H9 (cell line): ENCODE data around the gene RIMBP2. TPM values are rescaled to one million over a fixed set of nuclear protein-coding genes. Genes with fewer than 3 reads are reported as not detected.

Source experiments
- DNase-seq: peaks from one replicate; pipeline ENCODE4 v3.0.0-alpha.2; 2017
- H2AFZ ChIP-seq: one replicate; pipeline ENCODE4 v1.6.1; 2013; ENCODE audit warnings: mild to moderate bottlenecking, low read length, control low read depth, moderate library complexity
- H2AK5ac ChIP-seq: 2 replicates; pipeline ENCODE4 v1.6.1; 2013; ENCODE audit warnings: low read length, control low read depth, mixed read lengths; ENCODE audit not compliant: insufficient read length
- H2BK120ac ChIP-seq: one replicate; pipeline ENCODE4 v1.6.1; 2013; ENCODE audit warnings: low read depth, mild to moderate bottlenecking, low read length, control low read depth, inconsistent platforms; ENCODE audit not compliant: poor library complexity, severe bottlenecking
- H2BK12ac ChIP-seq: 2 replicates; pipeline ENCODE4 v1.6.1; 2013; ENCODE audit warnings: low read length, control low read depth, mixed read lengths, low read depth; ENCODE audit not compliant: insufficient read length
- H2BK15ac ChIP-seq: 2 replicates; pipeline ENCODE4 v1.6.1; 2013; ENCODE audit warnings: low read depth, low read length, control low read depth
- H2BK20ac ChIP-seq: one replicate; pipeline ENCODE4 v1.6.1; 2013; ENCODE audit warnings: low read depth, mild to moderate bottlenecking, low read length, control low read depth, inconsistent platforms; ENCODE audit not compliant: poor library complexity, severe bottlenecking
- H2BK5ac ChIP-seq: 2 replicates; pipeline ENCODE4 v1.6.1; 2013; ENCODE audit warnings: low read length, control low read depth, mixed read lengths; ENCODE audit not compliant: insufficient read length
- H3K14ac ChIP-seq: 2 replicates; pipeline ENCODE4 v1.6.1; 2013; ENCODE audit warnings: low read length, control low read depth; ENCODE audit not compliant: insufficient read depth
- H3K18ac ChIP-seq: 2 replicates; pipeline ENCODE4 v1.6.1; 2013; ENCODE audit warnings: low read depth, mild to moderate bottlenecking, mixed read lengths, low read length, control low read depth; ENCODE audit not compliant: insufficient read length
- H3K23ac ChIP-seq: 2 replicates; pipeline ENCODE4 v1.6.1; 2013; ENCODE audit warnings: low read length, control low read depth, mixed read lengths, low read depth; ENCODE audit not compliant: insufficient read length
- H3K23me2 ChIP-seq: 2 replicates; pipeline ENCODE4 v1.6.1; 2013; ENCODE audit warnings: low read depth, mild to moderate bottlenecking, mixed read lengths, low read length, control low read depth; ENCODE audit not compliant: insufficient read length, poor library complexity, severe bottlenecking
- H3K27ac ChIP-seq: 2 replicates; pipeline ENCODE4 v1.5.1; 2013; ENCODE audit warnings: low read length, control low read depth, mixed read lengths, low read depth; ENCODE audit not compliant: insufficient read length
- H3K27me3 ChIP-seq: 2 replicates; pipeline ENCODE4 v1.6.1; 2013; ENCODE audit warnings: low read length, control low read depth, inconsistent platforms; ENCODE audit not compliant: insufficient read depth
- H3K4ac ChIP-seq: 2 replicates; pipeline ENCODE4 v1.6.1; 2013; ENCODE audit warnings: low read depth, mild to moderate bottlenecking, control low read depth, inconsistent platforms, low read length, moderate library complexity
- H3K4me1 ChIP-seq: 2 replicates; pipeline ENCODE4 v1.6.1; 2013; ENCODE audit warnings: low read length, control low read depth, inconsistent platforms; ENCODE audit not compliant: insufficient read depth
- H3K4me2 ChIP-seq: 2 replicates; pipeline ENCODE4 v1.6.1; 2013; ENCODE audit warnings: low read length, control low read depth, mixed read lengths; ENCODE audit not compliant: insufficient read length, insufficient read depth
- H3K56ac ChIP-seq: 2 replicates; pipeline ENCODE4 v1.6.1; 2013; ENCODE audit warnings: low read depth, mild to moderate bottlenecking, mixed read lengths, low read length, control low read depth; ENCODE audit not compliant: insufficient read length
- H3K79me1 ChIP-seq: 2 replicates; pipeline ENCODE4 v1.6.1; 2013; ENCODE audit warnings: low read depth, mild to moderate bottlenecking, moderate library complexity, low read length, control low read depth, inconsistent platforms; ENCODE audit not compliant: insufficient read depth, poor library complexity, severe bottlenecking
- H3K79me2 ChIP-seq: 2 replicates; pipeline ENCODE4 v1.6.1; 2013; ENCODE audit warnings: low read length, control low read depth, inconsistent platforms; ENCODE audit not compliant: insufficient read depth
- H3K9ac ChIP-seq: 2 replicates; pipeline ENCODE4 v1.6.1; 2013; ENCODE audit warnings: low read length, control low read depth, mixed read lengths; ENCODE audit not compliant: insufficient read length; ENCODE audit errors: extremely low read depth
- H3K9me3 ChIP-seq: one replicate; pipeline ENCODE4 v1.6.1; 2013; ENCODE audit warnings: low read depth, low read length, inconsistent platforms; ENCODE audit not compliant: control insufficient read depth
- H3T11ph ChIP-seq: one replicate; pipeline ENCODE4 v1.6.1; 2013; ENCODE audit warnings: mild to moderate bottlenecking, low read length, control low read depth, inconsistent platforms
- H4K20me1 ChIP-seq: one replicate; pipeline ENCODE4 v1.6.1; 2013; ENCODE audit not compliant: control insufficient read depth, insufficient read length, insufficient read depth
- H4K5ac ChIP-seq: 2 replicates; pipeline ENCODE4 v1.6.1; 2013; ENCODE audit warnings: low read depth, mild to moderate bottlenecking, mixed read lengths, low read length, control low read depth; ENCODE audit not compliant: insufficient read length
- H4K8ac ChIP-seq: replicated peaks from 2 replicates; pipeline ENCODE4 v1.6.1; 2013; ENCODE audit warnings: low read length, control low read depth, mixed read lengths, low read depth; ENCODE audit not compliant: insufficient read length
- H4K91ac ChIP-seq: 2 replicates; pipeline ENCODE4 v1.6.1; 2013; ENCODE audit warnings: low read depth, mild to moderate bottlenecking, moderate library complexity, mixed read lengths, low read length, control low read depth; ENCODE audit not compliant: insufficient read length
- H3K27ac Mint-ChIP-seq, 3 experiments: 2 replicates in 2 of 3; 3 replicates in 1 of 3; pipeline ENCODE4 v1.8.0; 2020 to 2021; ENCODE audit warnings: mixed read lengths in 3 of 3, mild to moderate bottlenecking in 1 of 3, moderate library complexity in 1 of 3
- H3K27me3 Mint-ChIP-seq: 2 replicates; pipeline ENCODE4 v1.8.0; 2021; ENCODE audit warnings: low read depth, mild to moderate bottlenecking, moderate library complexity, mixed read lengths
- H3K36me3 Mint-ChIP-seq, 3 experiments: 2 replicates in 2 of 3; 3 replicates in 1 of 3; pipeline ENCODE4 v1.8.0; 2020 to 2021; ENCODE audit warnings: low read depth in 3 of 3, mixed read lengths in 3 of 3; ENCODE audit not compliant: insufficient read depth in 1 of 3
- H3K4me1 Mint-ChIP-seq, 2 experiments: 2 replicates each; pipeline ENCODE4 v1.8.0; 2020; ENCODE audit warnings: mixed read lengths in 2 of 2
- H3K4me3 Mint-ChIP-seq, 2 experiments: 2 replicates in 1 of 2; 3 replicates in 1 of 2; pipeline ENCODE4 v1.8.0; 2020 to 2021; ENCODE audit warnings: mild to moderate bottlenecking in 2 of 2, mixed read lengths in 2 of 2, moderate library complexity in 1 of 2
- H3K9me3 Mint-ChIP-seq, 2 experiments: 2 replicates in 1 of 2; 3 replicates in 1 of 2; pipeline ENCODE4 v1.8.0; 2020; ENCODE audit warnings: mild to moderate bottlenecking in 2 of 2, mixed read lengths in 2 of 2, moderate library complexity in 1 of 2
- CTCF ChIP-seq: fragments of 200-600 bp; sonication (generic); conservative IDR thresholded peaks from 3 replicates; pipeline ENCODE4 v1.8.0; 2021; ENCODE audit warnings: antibody characterized with exemption, mild to moderate bottlenecking
- WGBS: extraction: QIAGEN DNeasy Blood & Tissue Kit; methylation state at CpG from one replicate; pipeline ENCODE4 v1.1.7; 2013; ENCODE audit warnings: missing lambda C conversion rate, low lambda C conversion rate, mixed read lengths; ENCODE audit not compliant: insufficient read length; ENCODE audit errors: extremely low coverage; 5-methylcytosine and 5-hydroxymethylcytosine counted together
- total RNA-seq: library from RNA; stranded (reverse); gene quantifications from 2 replicates; pipeline ENCODE4 v1.2.1, GENCODE V29; 2021

RIMBP2 gene
- total RNA-seq, 1 experiment from 2014 or later: 0.70 TPM

DNA sequence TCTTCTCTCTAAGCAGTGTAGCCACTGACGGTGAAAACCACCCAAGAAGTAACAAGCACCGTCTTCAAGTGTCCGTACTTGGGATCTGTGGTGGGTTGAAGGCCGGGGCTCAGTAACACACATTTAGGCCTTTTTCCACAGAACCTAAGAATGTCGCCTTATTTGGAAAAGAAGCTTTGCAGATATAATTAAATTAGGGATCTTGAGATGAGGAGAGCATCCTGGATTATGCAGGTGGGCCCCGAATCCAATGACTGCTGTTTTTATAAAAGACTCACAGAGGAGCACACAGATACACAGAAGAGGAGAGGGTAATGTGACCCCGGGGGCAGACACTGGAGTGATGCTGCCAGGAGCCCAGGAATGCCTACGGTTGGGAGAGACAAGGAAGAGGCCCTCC is 46.3 kb downstream of the RIMBP2 start:
- TF ChIP-seq CTCF: no peak
- Histone ChIP-seq H3K14ac (no peak overlapping the region), H3K9me3 (peaks cover 15% of the 10 kb centered on the region), H2BK12ac (no peak overlapping the region), H3K4me2 (no peak overlapping the region), H3K79me2 (no peaks in the 10 kb centered on the region), H4K5ac (no peak overlapping the region), H2BK120ac (no peak overlapping the region), H2AK5ac (no peak overlapping the region), H3K9ac (no peak overlapping the region), H3K18ac (no peak overlapping the region), H3K79me1 (no peaks in the 10 kb centered on the region), H3K4me1 (no peaks in the 10 kb centered on the region), H4K20me1 (no peaks in the 10 kb centered on the region), H2BK20ac (no peak overlapping the region), H2BK15ac (no peak overlapping the region), H2BK5ac (no peak overlapping the region), H3T11ph (no peak overlapping the region), H3K56ac (no peak overlapping the region), H3K23ac (no peak overlapping the region), H2AFZ (no peak overlapping the region), H3K27ac (no peak overlapping the region), H4K8ac (no peak overlapping the region), H3K27me3 (no peaks in the 10 kb centered on the region), H3K4ac (no peak overlapping the region), H3K23me2 (no peaks in the 10 kb centered on the region), H4K91ac (no peak overlapping the region)
- Mint-ChIP-seq H3K36me3 (peaks cover 3 to 15% (median 8%) of the 10 kb centered on the region in 3 experiments; a peak in 6 of 7 replicates), H3K9me3 (peaks cover 32 to 33% of the 10 kb centered on the region in 2 experiments), H3K4me1 (0 out of 4 replicates have a peak, but pooled peaks cover 0 to 4% of the 10 kb centered on the region in 2 experiments), H3K4me3 (no peak overlapping the region), H3K27me3 (peaks cover 23% of the 10 kb centered on the region), H3K27ac (no peak overlapping the region)
- no CpG with 5 or more reads among the region's 8 CpGs for WGBS
- DNase-seq: no peak
